ENCODE results near the gene C7orf57.
A peak's percentile ranks its signal among the peaks of the same experiment; 100 is the strongest.
"Not testable (repeated sequence)": the region's sequence is repeated elsewhere in the genome, so short reads cannot be mapped to it uniquely, and the experiment has no call there.

The C7orf57 gene

DNA sequence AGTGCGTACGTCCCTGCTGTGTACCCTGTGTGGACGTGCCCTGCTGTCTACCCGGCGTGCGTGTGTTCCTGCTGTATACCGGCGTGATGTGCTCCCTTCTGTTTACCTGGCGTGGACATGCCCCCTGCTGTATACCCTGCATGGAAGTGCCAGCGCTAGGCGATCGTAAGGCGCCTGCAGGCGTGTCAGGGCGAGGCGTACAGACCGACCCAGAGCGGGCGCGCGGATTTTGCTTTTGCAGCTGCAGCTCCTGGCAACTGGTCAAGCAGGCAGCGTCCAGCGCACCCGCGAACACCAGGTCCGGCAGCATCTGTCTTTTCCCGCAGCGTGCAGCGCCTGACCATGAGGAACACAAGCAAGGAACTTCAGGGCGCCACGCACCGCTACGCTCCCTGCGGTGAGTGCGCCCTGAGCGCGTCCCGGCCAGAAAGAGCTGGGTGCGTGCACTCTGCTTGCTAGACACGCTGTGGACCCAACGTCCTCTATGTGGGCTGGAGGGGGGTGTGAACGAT, 680 bp downstream of the C7orf57 start:
- peak; percentile 16 to 46 (median 29) for DNase-seq

- no peak for DNase-seq
Observed at GRCh38 chr7:48038815-48039506, 3.6 kb downstream of the C7orf57 start.

GRCh38 chr7:48040944-48041652, 5.8 kb downstream of the C7orf57 start:
- no peak for DNase-seq

DNA sequence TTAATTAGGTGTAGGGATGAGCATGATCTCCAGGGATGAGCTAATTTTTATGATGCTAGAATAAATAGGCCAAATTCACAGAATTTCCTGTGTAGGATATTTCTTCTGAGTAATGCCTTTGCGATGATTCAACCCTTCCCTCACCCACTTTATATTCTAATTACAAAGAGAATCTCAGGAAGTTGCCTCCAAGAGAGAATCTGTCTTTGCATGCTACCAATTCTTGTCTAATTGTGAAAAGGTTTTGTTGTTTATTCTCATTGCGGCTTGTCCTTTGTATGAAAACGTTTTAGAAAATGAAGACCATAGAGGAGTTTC, 6.3 kb downstream of the C7orf57 start:
- peak in 2 of 4 experiments; percentile 43 to 53 for DNase-seq

GRCh38 chr7:48042216-48042615, 6.9 kb downstream of the C7orf57 start:
- DNase-seq: no peak

DNA sequence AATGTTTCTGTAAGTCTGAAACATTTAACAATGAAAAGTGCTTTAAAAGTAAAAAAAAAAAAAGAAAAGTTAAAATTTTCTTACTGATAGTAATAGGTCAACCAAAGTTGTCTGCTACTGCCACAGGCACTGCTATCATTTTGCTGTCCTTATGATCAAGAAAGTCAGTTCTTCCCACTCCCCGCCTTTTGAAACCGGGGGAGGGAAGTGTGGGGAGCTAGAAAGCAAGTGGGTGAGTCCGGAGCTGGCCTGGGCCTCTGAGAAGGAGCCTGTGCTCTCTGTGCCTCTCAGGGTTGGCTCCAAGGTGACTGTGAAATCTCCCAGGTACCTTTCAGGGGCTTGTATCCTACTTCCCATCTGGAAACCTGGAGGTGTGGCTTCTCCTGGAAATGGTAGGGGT, 7.3 kb downstream of the C7orf57 start:
- DNase-seq: peak in 3 of 4 experiments; percentile 18 to 43 (median 36)

- DNase-seq: no peak
Observed at GRCh38 chr7:48045195-48045765, 9.9 kb downstream of the C7orf57 start.

DNA sequence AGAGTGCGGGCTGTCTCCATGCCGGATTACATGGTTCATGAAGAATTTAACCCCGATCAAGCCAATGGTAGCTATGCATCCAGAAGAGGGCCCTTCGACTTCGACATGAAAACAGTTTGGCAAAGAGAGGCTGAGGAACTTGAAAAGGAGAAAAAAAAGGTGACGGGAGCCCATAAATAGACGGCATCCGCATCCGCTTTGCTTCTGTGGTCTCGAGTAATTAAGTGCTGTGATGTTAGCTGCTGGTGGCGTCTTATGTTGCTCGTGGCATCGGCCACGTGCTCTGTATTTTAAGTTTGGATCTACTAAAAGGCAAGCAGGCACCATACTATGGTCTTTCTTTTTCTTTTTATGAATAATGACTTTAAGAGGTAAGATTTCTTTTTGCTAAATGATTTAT, 11.1 kb downstream of the C7orf57 start:
- no peak for DNase-seq

- DNase-seq: no peak
Observed at GRCh38 chr7:48048113-48048512, 12.8 kb downstream of the C7orf57 start.

DNA sequence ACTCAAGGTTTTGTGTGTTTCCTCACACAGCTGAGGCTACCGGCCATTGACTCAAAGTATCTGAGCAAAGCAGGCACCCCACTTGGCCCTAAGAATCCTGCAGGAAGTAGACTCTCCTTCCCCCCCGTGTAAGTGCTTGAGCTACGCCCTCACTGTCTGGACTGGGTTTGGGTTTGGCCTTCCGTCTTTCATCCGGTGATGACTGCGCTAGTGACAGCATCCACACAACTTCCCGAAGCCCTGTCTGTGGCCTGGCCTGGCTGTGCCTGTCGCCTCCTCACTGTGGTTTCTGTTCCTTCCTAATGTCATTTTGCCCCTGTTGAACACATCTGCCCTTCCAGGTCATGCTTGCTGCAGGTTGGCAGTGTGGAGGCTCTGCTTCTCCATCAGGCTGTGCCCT, 14.5 kb downstream of the C7orf57 start:
- DNase-seq: peak; percentile 54 to 78 (median 76)

- DNase-seq: peak in 2 of 4 experiments; percentile 47 to 60
Observed at GRCh38 chr7:48052748-48053147, 17.4 kb downstream of the C7orf57 start.

- DNase-seq: no peak
Observed at GRCh38 chr7:48053736-48054135, 18.4 kb downstream of the C7orf57 start.

- DNase-seq: peak in 2 of 4 experiments; percentile 38 to 58
Observed at GRCh38 chr7:48058990-48059389, 23.6 kb downstream of the C7orf57 start.

DNA sequence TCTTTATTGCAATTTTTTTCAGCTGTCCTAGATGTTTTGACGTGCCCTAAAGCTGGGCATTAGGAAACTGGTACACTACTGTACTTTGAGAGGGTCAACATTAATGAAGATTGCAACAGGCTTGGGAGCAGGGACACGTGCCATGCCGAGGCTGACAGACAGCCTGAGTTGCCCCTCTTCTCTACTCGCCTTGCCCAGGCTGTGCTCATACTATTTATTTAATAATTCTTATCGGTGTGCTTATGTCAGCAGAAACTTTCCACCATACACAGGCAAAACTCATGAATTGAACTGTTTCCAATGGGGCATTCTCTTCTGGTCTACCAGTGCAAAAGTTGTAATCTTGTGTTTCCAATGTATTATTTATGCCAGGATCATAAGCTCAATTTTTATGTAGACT, 24.4 kb downstream of the C7orf57 start:
- no peak for DNase-seq

DNA sequence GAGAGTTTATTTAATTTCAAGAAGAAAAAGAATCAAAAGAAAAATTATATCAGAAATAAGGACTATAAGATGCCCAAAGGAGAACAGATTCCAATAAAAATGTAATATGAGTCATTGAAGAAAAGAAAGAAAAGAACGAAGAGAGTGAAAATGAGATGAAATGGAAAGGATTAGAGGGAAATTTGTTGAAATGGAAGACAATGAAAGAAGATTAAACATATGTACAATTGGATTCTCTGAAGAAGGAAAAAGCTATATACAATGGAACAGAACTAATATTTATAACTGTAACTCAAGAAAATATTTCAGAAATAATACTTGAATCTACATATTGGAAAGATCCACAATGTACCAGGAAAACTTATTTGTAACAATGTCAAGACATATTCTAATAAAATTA, 28.6 kb downstream of the C7orf57 start:
- DNase-seq: no peak

GRCh38 chr7:48067475-48067874, 32.1 kb downstream of the C7orf57 start:
- DNase-seq: no peak

- DNase-seq: peak; percentile 79 to 92 (median 84)
Observed at GRCh38 chr7:48074204-48074654, 38.9 kb downstream of the C7orf57 start.

- DNase-seq: no peak
Observed at GRCh38 chr7:48077423-48077822, 42.1 kb downstream of the C7orf57 start.

DNA sequence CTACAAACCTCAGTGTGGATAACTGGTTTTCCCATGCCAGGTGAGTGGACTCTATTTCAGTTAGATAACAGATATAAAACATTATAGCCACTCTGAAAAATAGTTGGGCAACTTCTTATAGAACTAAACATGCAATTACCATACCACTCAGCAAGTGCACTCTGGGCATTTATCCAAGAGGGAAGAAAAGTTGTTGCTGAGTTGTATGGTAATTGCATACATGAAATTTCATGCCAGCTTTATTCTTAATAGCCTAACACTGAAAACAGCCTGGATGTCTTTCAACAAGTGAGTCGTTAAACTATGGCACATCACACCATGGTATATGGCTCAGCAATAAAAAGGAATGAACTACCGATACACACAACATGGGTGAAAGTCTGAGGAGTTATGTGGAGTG, 43.1 kb downstream of the C7orf57 start:
- peak in 3 of 4 experiments; percentile 39 to 68 (median 66) for DNase-seq

- DNase-seq: not testable (repeated sequence)
Observed at GRCh38 chr7:48082378-48082777, 47.0 kb downstream of the C7orf57 start.

- no peak for DNase-seq
Observed at GRCh38 chr7:48083114-48083830, 47.9 kb downstream of the C7orf57 start.

- peak; percentile 83 to 94 (median 86) for DNase-seq
Observed at GRCh38 chr7:48084727-48085432, 49.5 kb downstream of the C7orf57 start.
